K562 (cell line): ENCODE data around the gene MICALL2. TPM values are rescaled to one million over a fixed set of nuclear protein-coding genes. Genes with fewer than 3 reads are reported as not detected.

Source experiments
- ATAC-seq: fragments of 200-7000 bp; cut with Tn5 transposase; 3 replicates; pipeline ENCODE4 v1.9.1; 2020; ENCODE audit warnings: moderate library complexity
- BruUV-seq: library from RNA; stranded (reverse); fragments of 400-500 nt; replicated peaks from 2 replicates; lab custom pipeline; 2021; lab: Mats Ljungman, UMichigan
- CTCF ChIA-PET: fragments of 300-600 bp; formaldehyde crosslinking; extraction: SDS; loops from one replicate; lab custom pipeline; 2021; ENCODE audit warnings: low intra/inter-chr PET ratio; lab: Yijun Ruan, JAX
- POLR2A ChIA-PET: fragments of 300-600, 350-650 bp; sonication (Branson Sonifier 250); formaldehyde crosslinking; extraction: SDS; loops from one replicate; lab custom pipeline; 2021; ENCODE audit warnings: antibody characterized with exemption, inconsistent platforms; lab: Yijun Ruan, JAX
- DNase-seq, 4 experiments: peaks; one replicate each; pipeline versions ENCODE4 v3.0.0 to v3.0.0-alpha.2; 2011 to 2018; ENCODE audit warnings: low spot score in 3 of 4, mixed read lengths in 3 of 4; ENCODE audit errors: extremely low read depth in 1 of 4
- FAIRE-seq: peaks from 2 replicates; lab custom pipeline; 2011; peaks lifted over from hg19 to GRCh38; lab: Jason Lieb, UNC
- H2AFZ ChIP-seq: 2 replicates; pipeline ENCODE4 v1.6.0; 2011; ENCODE audit warnings: low read depth, low read length, control low read depth, inconsistent platforms
- H3K27ac ChIP-seq: fragments of 200-600 bp; 3 replicates; pipeline ENCODE4 v1.8.0; 2011; ENCODE audit warnings: low read depth, mild to moderate bottlenecking, control low read depth, inconsistent platforms, low read length, moderate library complexity, mixed read lengths; ENCODE audit errors: extremely low read depth
- H3K27me3 ChIP-seq, 2 experiments: fragments of 300-600 bp in 1 of 2; 2 replicates in 1 of 2; 3 replicates in 1 of 2; pipeline versions ENCODE4 v1.6.0 to v1.8.0; 2011; ENCODE audit warnings: inconsistent platforms in 2 of 2, low read length in 2 of 2, mild to moderate bottlenecking in 1 of 2, mixed read lengths in 1 of 2, moderate library complexity in 1 of 2; ENCODE audit not compliant: control insufficient read depth in 2 of 2, insufficient read depth in 2 of 2
- H3K36me3 ChIP-seq: fragments of 300-600 bp; 3 replicates; pipeline ENCODE4 v1.8.0; 2011; ENCODE audit warnings: mild to moderate bottlenecking, low read length, inconsistent platforms; ENCODE audit not compliant: control insufficient read depth, insufficient read depth
- H3K4me1 ChIP-seq, 2 experiments: fragments of 200-600 bp in 1 of 2; replicated peaks in 1 of 2; 2 replicates in 1 of 2; 3 replicates in 1 of 2; pipeline versions ENCODE4 v1.5.1 to v1.8.0; 2011; ENCODE audit warnings: inconsistent platforms in 2 of 2, low read length in 2 of 2, mild to moderate bottlenecking in 1 of 2, mixed read lengths in 1 of 2, moderate library complexity in 1 of 2; ENCODE audit not compliant: control insufficient read depth in 2 of 2, insufficient read depth in 2 of 2
- H3K4me2 ChIP-seq: 2 replicates; pipeline ENCODE4 v1.6.1; 2011; ENCODE audit warnings: low read length, control low read depth, inconsistent platforms, mixed read lengths; ENCODE audit not compliant: insufficient read depth
- H3K4me3 ChIP-seq: fragments of 200-600 bp; sonication (generic), shearing (Covaris generic); 2 replicates; pipeline ENCODE4 v1.5.1; 2016; ENCODE audit warnings: control low read depth, inconsistent platforms
- H3K79me2 ChIP-seq: fragments of 200-600 bp; 3 replicates; pipeline ENCODE4 v1.8.0; 2011; ENCODE audit warnings: low read length, inconsistent platforms; ENCODE audit not compliant: control insufficient read depth, insufficient read depth
- H3K9ac ChIP-seq, 2 experiments: 2 replicates each; pipeline versions ENCODE4 v1.6.0 to v1.6.1; 2011; ENCODE audit warnings: low read depth in 2 of 2, low read length in 2 of 2, control low read depth in 1 of 2, inconsistent platforms in 1 of 2, mild to moderate bottlenecking in 1 of 2, mixed read lengths in 1 of 2; ENCODE audit not compliant: insufficient read depth in 1 of 2
- H3K9me1 ChIP-seq: one replicate; pipeline ENCODE4 v1.6.0; 2011; ENCODE audit warnings: inconsistent platforms, mild to moderate bottlenecking, low read length, moderate library complexity; ENCODE audit not compliant: control insufficient read depth, insufficient read depth
- H3K9me3 ChIP-seq: replicated peaks from 2 replicates; pipeline ENCODE4 v1.5.1; 2011; ENCODE audit warnings: low read depth, low read length, inconsistent platforms; ENCODE audit not compliant: control insufficient read depth, insufficient read depth
- H4K20me1 ChIP-seq: replicated peaks from 2 replicates; pipeline ENCODE4 v1.6.1; 2011; ENCODE audit warnings: low read length, inconsistent platforms, mixed read lengths; ENCODE audit not compliant: control insufficient read depth, insufficient read depth
- ARID1B ChIP-seq: fragments of 450-650 bp; IDR thresholded peaks from 2 replicates; pipeline ENCODE4 v1.6.1; 2016; ENCODE audit warnings: antibody characterized with exemption, mild to moderate bottlenecking, inconsistent platforms
- CAMTA2 ChIP-seq: fragments of 250-450 bp; sonication (Bioruptor Pico); conservative IDR thresholded peaks from 2 replicates; pipeline ENCODE4 v1.5.1; 2022
- FOXJ2 ChIP-seq: fragments of 200-800 bp; sonication (Bioruptor generic); IDR thresholded peaks from 2 replicates; pipeline ENCODE4 v1.6.1; 2016; ENCODE audit warnings: missing genetic modification characterization, missing compliant biosample characterization
- GABPB2 ChIP-seq: fragments of 250-450 bp; sonication (Bioruptor Pico); conservative IDR thresholded peaks from 2 replicates; pipeline ENCODE4 v1.5.1; 2021; ENCODE audit warnings: mild to moderate bottlenecking
- JUNB ChIP-seq: fragments of 450-650 bp; formaldehyde crosslinking; conservative IDR thresholded peaks from 2 replicates; pipeline ENCODE4 v1.4.0; 2020; ENCODE audit warnings: mild to moderate bottlenecking
- KLF1 ChIP-seq: fragments of 450-650 bp; IDR thresholded peaks from 2 replicates; pipeline ENCODE4 v1.6.1; 2016; ENCODE audit warnings: missing genetic modification characterization, missing compliant biosample characterization
- POLR2AphosphoS5 ChIP-seq: IDR thresholded peaks from 2 replicates; pipeline ENCODE4 v1.6.1; 2011; ENCODE audit warnings: mild to moderate bottlenecking, low read depth, low read length, moderate library complexity; ENCODE audit not compliant: control insufficient read depth, insufficient read depth
- POLR2G ChIP-seq: fragments of 200-400 bp; formaldehyde crosslinking; IDR thresholded peaks from 2 replicates; pipeline ENCODE4 v1.6.1; 2017; ENCODE audit warnings: low read depth, mild to moderate bottlenecking, antibody characterized with exemption, low read length, moderate library complexity
- SMAD3 ChIP-seq: fragments of 450-650 bp; formaldehyde crosslinking; conservative IDR thresholded peaks from 2 replicates; pipeline ENCODE4 v1.4.0; 2020; ENCODE audit warnings: mild to moderate bottlenecking
- TARDBP ChIP-seq: fragments of 450-650 bp; IDR thresholded peaks from 2 replicates; pipeline ENCODE4 v1.6.1; 2016
- ZNF134 ChIP-seq: fragments of 250-450 bp; sonication (Bioruptor Pico); conservative IDR thresholded peaks from 2 replicates; pipeline ENCODE4 v1.4.0; 2020
- ZNF655 ChIP-seq: fragments of 250-450 bp; sonication (Bioruptor Pico); IDR thresholded peaks from 2 replicates; pipeline ENCODE4 v1.5.0; 2021
- WGBS: fragments of 100-300 bp; shearing (Covaris generic); methylation state at CpG from one replicate; pipeline ENCODE4 v1.1.6; 2016; ENCODE audit warnings: low coverage, mixed read lengths; ENCODE audit not compliant: insufficient coverage; ENCODE audit errors: missing lambda C conversion rate; 5-methylcytosine and 5-hydroxymethylcytosine counted together
- in situ Hi-C: fragments of 300-500 bp; cut with MboI; formaldehyde crosslinking; loops from 4 replicates; pipeline ENCODE4 v1.15.0; 2018; ENCODE audit warnings: inconsistent platforms, mixed read lengths
- intact Hi-C: fragments of 100-400 bp; cut with micrococcal nuclease; formaldehyde crosslinking; loops from 2 replicates; pipeline ENCODE4 v1.14.2; 2022
- polyA plus RNA-seq, 8 experiments: library from polyadenylated mRNA; depleted of rRNA in 4 of 8; stranded (reverse) in 5 of 8; unstranded in 3 of 8; fragments of >200 nt; fragmentation: Nextera tagmentation in 2 of 8; fragmentation: Illumina TruSeq in 1 of 8; extraction: Ambion mirVana in 2 of 8; extraction: Trizol in 1 of 8; gene quantifications; 2 replicates each; pipeline versions ENCODE4 v1.2.1 to v1.2.3, GENCODE V29; 2011 to 2014; ENCODE audit warnings: inconsistent platforms in 1 of 8, missing spikeins in 1 of 8
- total RNA-seq, 7 experiments: library from RNA; depleted of rRNA in 6 of 7; stranded (reverse); fragments of >200 nt in 6 of 7; fragmentation: Illumina TruSeq in 2 of 7; extraction: Trizol in 2 of 7; gene quantifications; 2 replicates each; pipeline versions ENCODE4 v1.2.1 to v1.2.3, GENCODE V29; 2011 to 2021; ENCODE audit warnings: low replicate concordance in 1 of 7
- TF ChIP-seq, protein P1 (sequence below), 2 experiments: fragments of 450-650 bp; formaldehyde crosslinking in 1 of 2; IDR thresholded peaks; 2 replicates each; pipeline versions ENCODE4 v1.4.0 to v1.6.1; 2014 to 2020; ENCODE audit warnings: mild to moderate bottlenecking in 2 of 2, borderline replicate concordance in 1 of 2, low read depth in 1 of 2

The MICALL2 gene
- total and polyA plus RNA-seq, 9 of the 15 experiments (the other 6 are each of a cell fraction or from before 2014, with no cell fraction given): 1.8 to 103 (median 17.0) TPM

- TF ChIP-seq ZNF655 (CRISPR knock-in tag) (no peak), KLF1 (tag) (no peak), POLR2G (no peak)
These were observed 65.8 kb downstream of the MICALL2 start (continued) for GRCh38 chr7:1393421-1393820.

- Histone ChIP-seq H3K4me3 (no peak overlapping the region), H3K4me2 (no peak overlapping the region), H2AFZ (no peak overlapping the region), H3K79me2 (no peaks in the 10 kb centered on the region), H3K4me1 (peaks cover 2 to 10% of the 10 kb centered on the region in 2 experiments; a peak in 2 of 5 replicates), H3K9ac (no peak overlapping the region), H4K20me1 (no peaks in the 10 kb centered on the region), H3K27ac (no peak overlapping the region), H3K27me3 (peaks cover 6 to 48% of the 10 kb centered on the region in 2 experiments; a peak in 4 of 5 replicates), H3K36me3 (no peaks in the 10 kb centered on the region), H3K9me3 (no peaks in the 10 kb centered on the region), H3K9me1 (no peaks in the 10 kb centered on the region)
- FAIRE-seq: no peak
- no TSS peak for BruUV-seq
- DNase-seq: no peak
- POLR2A ChIA-PET: no interaction called here
- intact Hi-C loops (no loop called here), in situ Hi-C loops (no loop called here)
- ATAC-seq: no peak
- WGBS: 0% methylated on average over 2 of the region's 4 CpGs
- CTCF ChIA-PET: no interaction called here
- TF ChIP-seq POLR2AphosphoS5: no peak
- TF ChIP-seq JUNB (CRISPR knock-in tag): no peak
- TF ChIP-seq, protein P1, sequence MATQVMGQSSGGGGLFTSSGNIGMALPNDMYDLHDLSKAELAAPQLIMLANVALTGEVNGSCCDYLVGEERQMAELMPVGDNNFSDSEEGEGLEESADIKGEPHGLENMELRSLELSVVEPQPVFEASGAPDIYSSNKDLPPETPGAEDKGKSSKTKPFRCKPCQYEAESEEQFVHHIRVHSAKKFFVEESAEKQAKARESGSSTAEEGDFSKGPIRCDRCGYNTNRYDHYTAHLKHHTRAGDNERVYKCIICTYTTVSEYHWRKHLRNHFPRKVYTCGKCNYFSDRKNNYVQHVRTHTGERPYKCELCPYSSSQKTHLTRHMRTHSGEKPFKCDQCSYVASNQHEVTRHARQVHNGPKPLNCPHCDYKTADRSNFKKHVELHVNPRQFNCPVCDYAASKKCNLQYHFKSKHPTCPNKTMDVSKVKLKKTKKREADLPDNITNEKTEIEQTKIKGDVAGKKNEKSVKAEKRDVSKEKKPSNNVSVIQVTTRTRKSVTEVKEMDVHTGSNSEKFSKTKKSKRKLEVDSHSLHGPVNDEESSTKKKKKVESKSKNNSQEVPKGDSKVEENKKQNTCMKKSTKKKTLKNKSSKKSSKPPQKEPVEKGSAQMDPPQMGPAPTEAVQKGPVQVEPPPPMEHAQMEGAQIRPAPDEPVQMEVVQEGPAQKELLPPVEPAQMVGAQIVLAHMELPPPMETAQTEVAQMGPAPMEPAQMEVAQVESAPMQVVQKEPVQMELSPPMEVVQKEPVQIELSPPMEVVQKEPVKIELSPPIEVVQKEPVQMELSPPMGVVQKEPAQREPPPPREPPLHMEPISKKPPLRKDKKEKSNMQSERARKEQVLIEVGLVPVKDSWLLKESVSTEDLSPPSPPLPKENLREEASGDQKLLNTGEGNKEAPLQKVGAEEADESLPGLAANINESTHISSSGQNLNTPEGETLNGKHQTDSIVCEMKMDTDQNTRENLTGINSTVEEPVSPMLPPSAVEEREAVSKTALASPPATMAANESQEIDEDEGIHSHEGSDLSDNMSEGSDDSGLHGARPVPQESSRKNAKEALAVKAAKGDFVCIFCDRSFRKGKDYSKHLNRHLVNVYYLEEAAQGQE (IDR thresholded peaks at IDR 0.05; ENCODE audit: borderline replicate concordance): no peak
- TF ChIP-seq, protein P1 (CRISPR knock-in tag; IDR thresholded peaks at IDR 0.05; ENCODE audit: low read depth): no peak
- no peak for TF ChIP-seq SMAD3 (CRISPR knock-in tag)
- no peak for TF ChIP-seq CAMTA2 (CRISPR knock-in tag)
- TF ChIP-seq ARID1B: no peak
- no peak for TF ChIP-seq ZNF134 (CRISPR knock-in tag)
- no peak for TF ChIP-seq FOXJ2 (tag)
- TF ChIP-seq TARDBP: no peak
- TF ChIP-seq GABPB2 (CRISPR knock-in tag): no peak
These were observed 66.7 kb downstream of the MICALL2 start for GRCh38 chr7:1392556-1392955.
